ENCODE measurements around the gene TTC23.
"Not testable (repeated sequence)": the region's sequence is repeated elsewhere in the genome, so short reads cannot be mapped to it uniquely, and the experiment has no call there.

The TTC23 gene

GRCh38 chr15:99201408-99202175, 47.8 kb downstream of the TTC23 start:
- H3K4me3 ChIP-seq (ENCODE audit: low read depth, low read length) = no peak overlapping the region
- no peak for TF ChIP-seq CTCF (IDR thresholded peaks at IDR 0.05; ENCODE audit: low read depth, low read length)

GRCh38 chr15:99197856-99198255, 51.5 kb downstream of the TTC23 start:
- no peak overlapping the region for H3K4me3 ChIP-seq (ENCODE audit: low read depth, low read length)
- no peak for TF ChIP-seq CTCF (IDR thresholded peaks at IDR 0.05; ENCODE audit: low read depth, low read length)

- H3K4me3 ChIP-seq (ENCODE audit: low read depth, low read length) = not testable (repeated sequence)
Measured at GRCh38 chr15:99192181-99192580, 57.2 kb downstream of the TTC23 start.

GRCh38 chr15:99187936-99188335, 61.4 kb downstream of the TTC23 start:
- no peak for TF ChIP-seq CTCF (IDR thresholded peaks at IDR 0.05; ENCODE audit: low read depth, low read length)
- H3K4me3 ChIP-seq (ENCODE audit: low read depth, low read length) = no peak overlapping the region

- no peak for TF ChIP-seq CTCF (IDR thresholded peaks at IDR 0.05; ENCODE audit: low read depth, low read length)
- no peak overlapping the region for H3K4me3 ChIP-seq (ENCODE audit: low read depth, low read length)
Measured at GRCh38 chr15:99185414-99186130, 63.8 kb downstream of the TTC23 start.

- H3K4me3 ChIP-seq (ENCODE audit: low read depth, low read length) = no peak overlapping the region
- no peak for TF ChIP-seq CTCF (IDR thresholded peaks at IDR 0.05; ENCODE audit: low read depth, low read length)
Measured at GRCh38 chr15:99182791-99183190, 66.6 kb downstream of the TTC23 start.

- no peak for TF ChIP-seq CTCF (IDR thresholded peaks at IDR 0.05; ENCODE audit: low read depth, low read length)
- H3K4me3 ChIP-seq (ENCODE audit: low read depth, low read length) = no peak overlapping the region
Measured at GRCh38 chr15:99181545-99181971, 67.8 kb downstream of the TTC23 start.

Data from WI38 (cell line).